A549 (cell line): ENCODE results near the gene DRC3. TPM values are rescaled to one million over a fixed set of nuclear protein-coding genes. Genes with fewer than 3 reads are reported as not detected.

ENCODE experiments used
- ATAC-seq, 2 experiments: fragments of 200-7000 bp in 1 of 2; fragments of >200 bp in 1 of 2; cut with Nextera tagmentation in 1 of 2; cut with Tn5 transposase in 1 of 2; 3 replicates each; pipeline versions ENCODE4 v1.8.0 to v1.9.1; 2018 to 2020; ENCODE audit warnings: mild to moderate bottlenecking in 1 of 2, moderate library complexity in 1 of 2
- CTCF ChIA-PET: fragments of 300-600 bp; sonication (Branson Sonifier 250); formaldehyde crosslinking; extraction: SDS; loops from one replicate; lab custom pipeline; 2021; ENCODE audit warnings: antibody characterized with exemption, inconsistent platforms; lab: Yijun Ruan, JAX
- POLR2A ChIA-PET: fragments of 350-600 bp; formaldehyde crosslinking; extraction: SDS; loops from one replicate; lab custom pipeline; 2021; ENCODE audit warnings: antibody characterized with exemption, inconsistent platforms; lab: Yijun Ruan, JAX
- DNase-seq, 2 experiments: peaks; one replicate each; pipeline versions ENCODE4 v3.0.0 to v3.0.0-alpha.2; 2011 to 2016; ENCODE audit warnings: low read depth in 1 of 2, low spot score in 1 of 2
- FAIRE-seq: peaks from 2 replicates; lab custom pipeline; 2011; peaks lifted over from hg19 to GRCh38; lab: Jason Lieb, UNC
- H3K27ac ChIP-seq, 2 experiments: fragments of >200 bp; sonication (Bioruptor Twin); formaldehyde crosslinking; 3 replicates each; pipeline ENCODE4 v1.5.1; 2016 to 2017
- H3K4me1 ChIP-seq: fragments of >200 bp; sonication (Bioruptor Twin); formaldehyde crosslinking; 3 replicates; pipeline ENCODE4 v1.6.1; 2016
- H3K4me2 ChIP-seq: fragments of >200 bp; sonication (Bioruptor Twin); formaldehyde crosslinking; 3 replicates; pipeline ENCODE4 v1.6.1; 2016
- H3K4me3 ChIP-seq: fragments of >200 bp; sonication (Bioruptor Twin); formaldehyde crosslinking; 3 replicates; pipeline ENCODE4 v1.5.1; 2016
- H3K9me3 ChIP-seq: fragments of >200 bp; sonication (Bioruptor Twin); formaldehyde crosslinking; 3 replicates; pipeline ENCODE4 v1.6.1; 2016
- BHLHE40 ChIP-seq: IDR thresholded peaks from 2 replicates; pipeline ENCODE4 v1.6.1; 2012; ENCODE audit warnings: low read depth, low read length, inconsistent platforms
- CHD4 ChIP-seq: fragments of 200-600 bp; sonication (generic); IDR thresholded peaks from 2 replicates; pipeline ENCODE4 v1.6.1; 2016; ENCODE audit warnings: antibody characterized with exemption, mild to moderate bottlenecking, borderline replicate concordance
- FOSB ChIP-seq: fragments of 250-450 bp; sonication (Bioruptor Pico); IDR thresholded peaks from 2 replicates; pipeline ENCODE4 v1.5.0; 2020; ENCODE audit warnings: mild to moderate bottlenecking, moderate library complexity
- FOSL2 ChIP-seq, 2 experiments: fragments of 450-650 bp in 1 of 2; fragments of >200 bp in 1 of 2; sonication (Bioruptor Twin) in 1 of 2; formaldehyde crosslinking; IDR thresholded peaks; 2 replicates each; pipeline versions ENCODE4 v1.5.0 to v1.6.1; 2016 to 2020; ENCODE audit warnings: mild to moderate bottlenecking in 1 of 2, moderate library complexity in 1 of 2
- MAFK ChIP-seq: fragments of 450-650 bp; IDR thresholded peaks from 2 replicates; pipeline ENCODE4 v1.6.1; 2014; ENCODE audit not compliant: partially characterized antibody
- MYC ChIP-seq: IDR thresholded peaks from 2 replicates; pipeline ENCODE4 v1.6.1; 2012; ENCODE audit warnings: mild to moderate bottlenecking, inconsistent platforms, low read length, improper control_type of control experiment, borderline replicate concordance
- PBX3 ChIP-seq: IDR thresholded peaks from 2 replicates; pipeline ENCODE4 v1.6.1; 2012
- PHF8 ChIP-seq: fragments of 200-600 bp; sonication (generic); IDR thresholded peaks from 2 replicates; pipeline ENCODE4 v1.6.1; 2016; ENCODE audit warnings: low read depth, mild to moderate bottlenecking, antibody characterized with exemption, moderate library complexity, borderline replicate concordance
- POLR2A ChIP-seq: IDR thresholded peaks from 2 replicates; pipeline ENCODE4 v1.6.1; 2012; ENCODE audit warnings: mild to moderate bottlenecking, low read length
- POLR2AphosphoS2 ChIP-seq: conservative IDR thresholded peaks from 2 replicates; pipeline ENCODE4 v1.6.1; 2012; ENCODE audit warnings: low read length, improper control_type of control experiment, inconsistent platforms
- RAD21 ChIP-seq, 2 experiments: fragments of >200 bp in 1 of 2; sonication (Bioruptor Twin) in 1 of 2; formaldehyde crosslinking in 1 of 2; IDR thresholded peaks in 1 of 2; conservative IDR thresholded peaks in 1 of 2; 2 replicates in 1 of 2; 3 replicates in 1 of 2; pipeline ENCODE4 v1.6.1; 2012 to 2018; ENCODE audit warnings: inconsistent platforms in 1 of 2
- SREBF2 ChIP-seq: fragments of 450-650 bp; IDR thresholded peaks from 2 replicates; pipeline ENCODE4 v1.6.1; 2014; ENCODE audit warnings: mild to moderate bottlenecking, moderate library complexity
- ZC3H11A ChIP-seq: fragments of 450-650 bp; IDR thresholded peaks from 2 replicates; pipeline ENCODE4 v1.6.1; 2014; ENCODE audit warnings: antibody characterized with exemption, mild to moderate bottlenecking
- WGBS: methylation state at CpG from one replicate; pipeline ENCODE4 v1.1.6; 2017; ENCODE audit errors: missing lambda C conversion rate; 5-methylcytosine and 5-hydroxymethylcytosine counted together
- polyA plus RNA-seq, 4 experiments: library from polyadenylated mRNA; depleted of rRNA in 3 of 4; stranded (reverse); fragments of >200 nt; fragmentation: RNase III in 1 of 4; extraction: RNeasy Plus Mini Kit Qiagen cat#74134 plus additional on column Dnase treatment in 1 of 4; gene quantifications; 2 replicates in 3 of 4; 3 replicates in 1 of 4; pipeline ENCODE4 v1.2.3, GENCODE V29; 2011 to 2017
- TF ChIP-seq, protein P1 (sequence below): fragments of 150-350 bp; IDR thresholded peaks from 2 replicates; pipeline ENCODE4 v1.6.1; 2014; ENCODE audit warnings: low read depth, mild to moderate bottlenecking, low read length
- TF ChIP-seq, protein P2 (sequence below): IDR thresholded peaks from 2 replicates; pipeline ENCODE4 v1.6.1; 2012
- TF ChIP-seq, protein P3 (sequence below): fragments of 250-450 bp; sonication (Bioruptor Pico); IDR thresholded peaks from 2 replicates; pipeline ENCODE4 v1.5.0; 2020; ENCODE audit warnings: low read depth, mild to moderate bottlenecking, moderate library complexity
- TF ChIP-seq, protein P4 (sequence below): fragments of 200-600 bp; sonication (generic); IDR thresholded peaks from 2 replicates; pipeline ENCODE4 v1.6.1; 2016; ENCODE audit warnings: antibody characterized with exemption, mild to moderate bottlenecking, moderate library complexity

Gene DRC3
- polyA plus RNA-seq, 2 of the 4 experiments (the other 2 are of a cell fraction): 2.9 to 3.1 TPM

DNA sequence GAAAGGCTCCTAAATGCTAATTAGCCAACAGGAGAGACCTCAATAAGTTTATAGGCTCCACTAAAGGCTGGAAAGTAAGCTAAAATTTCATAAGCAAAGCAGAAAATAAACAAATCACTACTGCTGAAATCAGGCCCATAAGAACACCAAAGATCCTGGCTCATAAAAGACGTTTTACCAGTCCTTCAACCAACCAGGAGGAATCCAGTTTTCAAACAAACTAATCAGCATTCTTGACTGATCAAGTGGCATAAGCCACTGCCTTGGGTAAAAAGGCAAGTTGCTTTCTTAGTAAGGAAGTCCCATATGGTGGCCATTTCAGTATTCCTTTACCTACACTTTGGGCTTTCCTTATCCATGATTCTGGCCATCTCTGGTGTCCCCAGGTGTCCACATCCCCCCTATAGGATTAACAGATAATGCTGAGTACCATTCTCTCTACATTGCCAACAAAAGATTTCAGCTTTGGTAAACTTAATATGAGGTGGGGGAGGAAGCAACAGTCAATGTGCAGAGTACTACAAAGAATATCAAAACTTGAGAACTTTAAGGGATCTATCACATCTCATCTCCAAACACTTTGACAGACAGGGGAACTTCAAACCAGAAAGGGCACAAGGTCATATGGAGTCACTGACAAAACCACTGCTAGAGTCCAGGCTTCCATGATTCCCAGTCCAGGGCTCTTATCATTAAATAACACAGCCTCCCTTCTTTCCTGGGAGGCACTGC lies 1.8 kb upstream of the DRC3 start (continued):
- TF ChIP-seq, protein P1, sequence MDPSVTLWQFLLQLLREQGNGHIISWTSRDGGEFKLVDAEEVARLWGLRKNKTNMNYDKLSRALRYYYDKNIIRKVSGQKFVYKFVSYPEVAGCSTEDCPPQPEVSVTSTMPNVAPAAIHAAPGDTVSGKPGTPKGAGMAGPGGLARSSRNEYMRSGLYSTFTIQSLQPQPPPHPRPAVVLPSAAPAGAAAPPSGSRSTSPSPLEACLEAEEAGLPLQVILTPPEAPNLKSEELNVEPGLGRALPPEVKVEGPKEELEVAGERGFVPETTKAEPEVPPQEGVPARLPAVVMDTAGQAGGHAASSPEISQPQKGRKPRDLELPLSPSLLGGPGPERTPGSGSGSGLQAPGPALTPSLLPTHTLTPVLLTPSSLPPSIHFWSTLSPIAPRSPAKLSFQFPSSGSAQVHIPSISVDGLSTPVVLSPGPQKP: no peak
- TF ChIP-seq POLR2A: no peak

- Histone ChIP-seq H3K9me3 (no peaks in the 10 kb centered on the region), H3K4me3 (peak overlapping the region; percentile 69), H3K27ac (peak overlapping the region; percentile 68 to 88), H3K4me2 (peak overlapping the region; percentile 96), H3K4me1 (peaks cover 28% of the 10 kb centered on the region)
- ATAC-seq (peak; percentile 11 to 45), FAIRE-seq (no peak), DNase-seq (peak; percentile 22 to 25)
- ChIA-PET CTCF (interaction anchor here (0.9 to 7.4 kb wide), 10 partner anchors 13 to 80 kb away, joined by 3 to 51 read pairs (median 4); no protein-coding TSS in a partner anchor), POLR2A (interaction anchor here (0.9 to 1.1 kb wide), 5 partner anchors 12 to 135 kb away, joined by 3 to 20 read pairs (median 6); partner anchors contain the start of gene SREBF1)
- no peak for TF ChIP-seq MAFK
- TF ChIP-seq RAD21 (conservative IDR thresholded peaks at IDR 0.05 in 1 of 2, IDR thresholded peaks at IDR 0.05 in 1 of 2): peak; percentile 20 to 32; a peak in 3 of 5 replicates
- 0 out of 2 replicates have a peak, but pooled peaks have one; percentile 27 for TF ChIP-seq MYC
- TF ChIP-seq, protein P2, sequence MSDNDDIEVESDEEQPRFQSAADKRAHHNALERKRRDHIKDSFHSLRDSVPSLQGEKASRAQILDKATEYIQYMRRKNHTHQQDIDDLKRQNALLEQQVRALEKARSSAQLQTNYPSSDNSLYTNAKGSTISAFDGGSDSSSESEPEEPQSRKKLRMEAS: 0 out of 2 replicates have a peak, but pooled peaks have one; percentile 0
- WGBS: 5% methylated on average over 6 of the region's 33 CpGs
These were observed 1.1 kb upstream of the DRC3 start for GRCh38 chr17:17971431-17972125.

DNA sequence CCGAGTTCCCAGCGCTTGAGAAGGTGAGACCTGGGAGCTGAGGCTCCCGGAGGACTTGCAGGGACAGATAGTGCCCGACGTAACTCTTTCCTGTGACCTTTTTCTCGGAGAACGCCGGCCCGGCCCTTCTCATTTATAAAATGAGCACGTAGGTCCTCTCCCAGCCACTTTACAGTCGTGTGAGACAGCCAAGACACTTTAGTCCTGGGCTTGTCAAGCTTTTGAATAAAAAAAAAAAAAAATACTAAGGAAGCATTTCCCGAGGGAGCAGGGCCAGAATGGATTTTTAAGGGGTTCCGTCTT lies 241 bp downstream of the DRC3 start:
- H3K4me2 ChIP-seq: peak overlapping the region; percentile 91
- TF ChIP-seq ZC3H11A: no peak
- TF ChIP-seq, protein P3, sequence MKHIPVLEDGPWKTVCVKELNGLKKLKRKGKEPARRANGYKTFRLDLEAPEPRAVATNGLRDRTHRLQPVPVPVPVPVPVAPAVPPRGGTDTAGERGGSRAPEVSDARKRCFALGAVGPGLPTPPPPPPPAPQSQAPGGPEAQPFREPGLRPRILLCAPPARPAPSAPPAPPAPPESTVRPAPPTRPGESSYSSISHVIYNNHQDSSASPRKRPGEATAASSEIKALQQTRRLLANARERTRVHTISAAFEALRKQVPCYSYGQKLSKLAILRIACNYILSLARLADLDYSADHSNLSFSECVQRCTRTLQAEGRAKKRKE (CRISPR knock-in tag): no peak
- no peak for TF ChIP-seq FOSL2 (IDR thresholded peaks at IDR 0.05)
- TF ChIP-seq FOSL2 (CRISPR knock-in tag; IDR thresholded peaks at IDR 0.05): no peak
- TF ChIP-seq PHF8: peak; percentile 50; the same call in 1 of the 2 replicates
- TF ChIP-seq POLR2AphosphoS2: no peak
- TF ChIP-seq, protein P4, sequence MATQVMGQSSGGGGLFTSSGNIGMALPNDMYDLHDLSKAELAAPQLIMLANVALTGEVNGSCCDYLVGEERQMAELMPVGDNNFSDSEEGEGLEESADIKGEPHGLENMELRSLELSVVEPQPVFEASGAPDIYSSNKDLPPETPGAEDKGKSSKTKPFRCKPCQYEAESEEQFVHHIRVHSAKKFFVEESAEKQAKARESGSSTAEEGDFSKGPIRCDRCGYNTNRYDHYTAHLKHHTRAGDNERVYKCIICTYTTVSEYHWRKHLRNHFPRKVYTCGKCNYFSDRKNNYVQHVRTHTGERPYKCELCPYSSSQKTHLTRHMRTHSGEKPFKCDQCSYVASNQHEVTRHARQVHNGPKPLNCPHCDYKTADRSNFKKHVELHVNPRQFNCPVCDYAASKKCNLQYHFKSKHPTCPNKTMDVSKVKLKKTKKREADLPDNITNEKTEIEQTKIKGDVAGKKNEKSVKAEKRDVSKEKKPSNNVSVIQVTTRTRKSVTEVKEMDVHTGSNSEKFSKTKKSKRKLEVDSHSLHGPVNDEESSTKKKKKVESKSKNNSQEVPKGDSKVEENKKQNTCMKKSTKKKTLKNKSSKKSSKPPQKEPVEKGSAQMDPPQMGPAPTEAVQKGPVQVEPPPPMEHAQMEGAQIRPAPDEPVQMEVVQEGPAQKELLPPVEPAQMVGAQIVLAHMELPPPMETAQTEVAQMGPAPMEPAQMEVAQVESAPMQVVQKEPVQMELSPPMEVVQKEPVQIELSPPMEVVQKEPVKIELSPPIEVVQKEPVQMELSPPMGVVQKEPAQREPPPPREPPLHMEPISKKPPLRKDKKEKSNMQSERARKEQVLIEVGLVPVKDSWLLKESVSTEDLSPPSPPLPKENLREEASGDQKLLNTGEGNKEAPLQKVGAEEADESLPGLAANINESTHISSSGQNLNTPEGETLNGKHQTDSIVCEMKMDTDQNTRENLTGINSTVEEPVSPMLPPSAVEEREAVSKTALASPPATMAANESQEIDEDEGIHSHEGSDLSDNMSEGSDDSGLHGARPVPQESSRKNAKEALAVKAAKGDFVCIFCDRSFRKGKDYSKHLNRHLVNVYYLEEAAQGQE: no peak
- TF ChIP-seq FOSB: no peak
- TF ChIP-seq SREBF2: no peak
- no peak for TF ChIP-seq PBX3
- no peak for TF ChIP-seq CHD4
- TF ChIP-seq BHLHE40: no peak
- TF ChIP-seq RAD21 (conservative IDR thresholded peaks at IDR 0.05 in 1 of 2, IDR thresholded peaks at IDR 0.05 in 1 of 2): 0 out of 5 replicates have a peak, but pooled peaks of 1 of the 2 experiments have one; percentile 7
- H3K9me3 ChIP-seq: no peaks in the 10 kb centered on the region
- WGBS: 9% methylated on average over 13 of the region's 13 CpGs
- ChIA-PET CTCF (interaction anchor here (1.1 to 7.4 kb wide), 10 partner anchors 10 to 173 kb away, joined by 3 to 51 read pairs (median 6); no protein-coding TSS in a partner anchor), POLR2A (interaction anchor here (0.9 to 1.1 kb wide), 3 partner anchors 14 to 136 kb away, joined by 6 to 20 read pairs (median 8); partner anchors contain the start of gene SREBF1)
- ATAC-seq: peak in 1 of 2 experiments; percentile 18; a peak in 3 of 6 replicates
- H3K4me1 ChIP-seq: peaks cover 25% of the 10 kb centered on the region
- no peak for FAIRE-seq
- H3K4me3 ChIP-seq: peak overlapping the region; percentile 58
- H3K27ac ChIP-seq: peak overlapping the region; percentile 54 to 70
- DNase-seq: no peak
